ENCODE data around the gene CCL19. TPM values are rescaled to one million over a fixed set of nuclear protein-coding genes. Genes with fewer than 3 reads are reported as not detected.
A peak's percentile ranks its signal among the peaks of the same experiment; 100 is the strongest.

Gene CCL19
- total RNA-seq, 1 experiment from 2014 or later = not detected

DNA sequence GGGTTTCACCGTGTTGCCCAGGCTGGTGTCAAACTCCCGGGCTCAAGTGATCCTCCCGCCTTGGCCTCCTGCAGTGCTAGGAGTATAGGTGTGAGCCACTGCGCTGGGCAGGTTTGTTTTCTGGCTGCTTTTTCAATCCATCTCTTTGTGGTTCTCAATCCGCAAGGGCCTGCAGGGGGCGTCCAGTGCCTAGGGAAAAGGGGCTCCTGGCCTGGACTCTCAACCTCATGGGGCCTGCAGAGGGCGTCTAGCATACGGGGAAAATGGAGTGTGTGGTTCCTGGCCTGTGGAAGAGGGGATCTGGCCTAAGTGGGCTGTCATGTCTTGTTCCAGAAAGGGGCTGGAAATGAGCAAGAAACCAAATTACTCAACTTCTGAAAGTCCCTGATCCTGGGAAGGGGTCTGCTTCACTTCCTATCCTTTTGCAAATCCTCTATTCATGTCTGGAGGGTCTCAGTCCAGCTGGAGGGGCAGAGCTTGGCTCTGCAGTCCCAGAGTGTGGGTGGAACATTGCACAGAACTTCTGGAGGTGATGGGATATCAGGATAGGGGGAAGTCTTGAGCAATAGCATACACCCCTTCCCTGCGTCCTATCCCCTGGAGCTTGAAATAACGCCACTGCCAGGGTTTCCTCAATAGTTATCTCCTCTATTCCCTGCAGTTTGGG lies 15.9 kb downstream of the CCL19 start:
- POLR2A ChIA-PET = no interaction called here
- RAD21 ChIA-PET (ENCODE audit: low non-redundant PET in 1 of 2, low total read pairs in 2 of 2, uncharacterized antibody in 2 of 2, unreplicated experiment in 2 of 2) = no interaction called here
- CTCF ChIA-PET = interaction anchor here (2.2 to 2.3 kb wide), 2 partner anchors 10 to 27 kb away, joined by 6 to 14 read pairs; no protein-coding TSS in a partner anchor

More for the DNA sequence above, 15.9 kb downstream of the CCL19 start:
- H3K4me3 ChIP-seq (replicated peaks in 1 of 2; ENCODE audit: low read depth in 1 of 2, low read length in 2 of 2) = no peak overlapping the region
- TF ChIP-seq RAD21 (IDR thresholded peaks at IDR 0.05; ENCODE audit: low read depth) = peak; percentile 83
- TF ChIP-seq CTCF (IDR thresholded peaks at IDR 0.05 in 2 of 3, conservative IDR thresholded peaks at IDR 0.05 in 1 of 3; ENCODE audit: borderline replicate concordance in 1 of 3, insufficient read depth in 1 of 3, low read depth in 2 of 3, low read length in 2 of 3) = peak; percentile 93 to 99 (median 96)
- TF ChIP-seq TCF7L2 (IDR thresholded peaks at IDR 0.05; ENCODE audit: borderline replicate concordance, extremely low read depth, insufficient read depth, insufficient read length) = no peak
- DNase-seq (ENCODE audit: low read depth, low spot score) = peak; percentile 60
- H3K27ac ChIP-seq (ENCODE audit: low read depth, low read length) = no peak overlapping the region
- H3K4me1 ChIP-seq (ENCODE audit: control insufficient read depth in 1 of 2, insufficient read depth in 2 of 2, low read length in 2 of 2) = no peaks in the 10 kb centered on the region
- no peak overlapping the region for H3K4me2 ChIP-seq (ENCODE audit: low read length)
- H3K27me3 ChIP-seq (ENCODE audit: insufficient read depth, low read length) = no peaks in the 10 kb centered on the region
- H3K9ac ChIP-seq (ENCODE audit: low read length) = no peak overlapping the region
- H3K9me3 ChIP-seq (ENCODE audit: control insufficient read depth in 1 of 2, insufficient read depth in 1 of 2, low read depth in 1 of 2, low read length in 2 of 2) = no peaks in the 10 kb centered on the region
- H3K9me2 ChIP-seq (ENCODE audit: insufficient read depth) = no peaks in the 10 kb centered on the region
- no TSS peak for BruUV-seq (replicated peaks)
- intact Hi-C loops (cut with micrococcal nuclease) = loop anchor here (1.0 to 10.0 kb wide), 2 partner anchors 27 to 310 kb away; partner anchors contain the start of gene DNAJB5
- no peak overlapping the region for H2AFZ ChIP-seq (ENCODE audit: low read depth, low read length, poor library complexity, severe bottlenecking)
- H4K20me1 ChIP-seq (ENCODE audit: insufficient read depth) = no peaks in the 10 kb centered on the region
- H3K79me2 ChIP-seq (ENCODE audit: insufficient read depth, low read length) = no peaks in the 10 kb centered on the region
- ATAC-seq = peak; percentile 99
- no peaks in the 10 kb centered on the region for H3K36me3 ChIP-seq (ENCODE audit: control insufficient read depth in 1 of 2, insufficient read depth in 2 of 2, low read length in 2 of 2)

All from HCT116 (cell line).